ENCODE results near the gene RIMBP3C.
"Not testable (repeated sequence)": the region's sequence is repeated elsewhere in the genome, so short reads cannot be mapped to it uniquely, and the experiment has no call there.

Gene RIMBP3C

GRCh38 chr22:21568347-21569075, 17.2 kb upstream of the RIMBP3C start:
- peak overlapping the region; percentile 72 to 83 for H3K4me3 ChIP-seq (replicated peaks in 1 of 2; ENCODE audit: low read depth in 2 of 2, low read length in 2 of 2)
- TF ChIP-seq CTCF (IDR thresholded peaks at IDR 0.05; ENCODE audit: low read depth, low read length): no peak
- peak; percentile 38 to 48 for DNase-seq (ENCODE audit: low read depth in 2 of 2)

- DNase-seq (ENCODE audit: low read depth in 2 of 2): peak; percentile 82 to 85
- H3K4me3 ChIP-seq (replicated peaks in 1 of 2; ENCODE audit: low read depth in 2 of 2, low read length in 2 of 2): peak within 1 kb of the TSS; percentile 72 to 83
- no peak for TF ChIP-seq CTCF (IDR thresholded peaks at IDR 0.05; ENCODE audit: low read depth, low read length)
These were observed 16.4 kb upstream of the RIMBP3C start, which contains the start of gene UBE2L3 for GRCh38 chr22:21567456-21568346. Gene UBE2L3, plus strand, starts transcription at chr22:21567714. Its CDS starts 31 bp downstream, at chr22:21567745.

GRCh38 chr22:21564411-21564810, 13.2 kb upstream of the RIMBP3C start:
- DNase-seq (ENCODE audit: low read depth in 2 of 2): no peak
- H3K4me3 ChIP-seq (replicated peaks in 1 of 2; ENCODE audit: low read depth in 2 of 2, low read length in 2 of 2): no peak overlapping the region
- no peak for TF ChIP-seq CTCF (IDR thresholded peaks at IDR 0.05; ENCODE audit: low read depth, low read length)

- no peak for TF ChIP-seq CTCF (IDR thresholded peaks at IDR 0.05; ENCODE audit: low read depth, low read length)
- DNase-seq (ENCODE audit: low read depth in 2 of 2): no peak
- H3K4me3 ChIP-seq (replicated peaks in 1 of 2; ENCODE audit: low read depth in 2 of 2, low read length in 2 of 2): no peak overlapping the region
These were observed 12.7 kb upstream of the RIMBP3C start for GRCh38 chr22:21563912-21564311.

DNA sequence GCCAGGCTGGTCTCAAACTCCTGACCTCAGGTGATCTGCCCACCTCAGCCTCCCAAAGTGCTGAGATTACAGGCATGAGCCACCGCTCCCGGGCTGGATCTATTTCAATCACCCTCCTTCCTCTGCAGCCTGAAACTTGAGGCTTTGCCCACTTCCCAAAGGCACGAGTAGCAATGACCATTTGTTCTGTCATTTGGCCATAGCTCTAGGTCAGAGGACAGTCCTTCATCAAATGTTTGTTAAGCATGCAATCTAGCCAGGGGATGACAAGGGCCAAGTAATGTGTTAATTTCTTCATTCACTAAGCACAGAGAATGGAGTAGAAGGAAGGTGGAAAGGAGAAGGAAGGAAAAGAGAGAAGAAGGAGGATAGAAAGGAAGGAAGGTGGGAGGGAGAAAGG, 9.4 kb upstream of the RIMBP3C start:
- H3K4me3 ChIP-seq (replicated peaks in 1 of 2; ENCODE audit: low read depth in 2 of 2, low read length in 2 of 2); DNase-seq (ENCODE audit: low read depth in 2 of 2): not testable (repeated sequence)

GRCh38 chr22:21559345-21560125, 8.3 kb upstream of the RIMBP3C start:
- not testable (repeated sequence) for H3K4me3 ChIP-seq (replicated peaks in 1 of 2; ENCODE audit: low read depth in 2 of 2, low read length in 2 of 2); DNase-seq (ENCODE audit: low read depth in 2 of 2)

GRCh38 chr22:21550678-21551047, 598 bp downstream of the RIMBP3C start:
- not testable (repeated sequence) for H3K4me3 ChIP-seq (replicated peaks in 1 of 2; ENCODE audit: low read depth in 2 of 2, low read length in 2 of 2); DNase-seq (ENCODE audit: low read depth in 2 of 2)

DNA sequence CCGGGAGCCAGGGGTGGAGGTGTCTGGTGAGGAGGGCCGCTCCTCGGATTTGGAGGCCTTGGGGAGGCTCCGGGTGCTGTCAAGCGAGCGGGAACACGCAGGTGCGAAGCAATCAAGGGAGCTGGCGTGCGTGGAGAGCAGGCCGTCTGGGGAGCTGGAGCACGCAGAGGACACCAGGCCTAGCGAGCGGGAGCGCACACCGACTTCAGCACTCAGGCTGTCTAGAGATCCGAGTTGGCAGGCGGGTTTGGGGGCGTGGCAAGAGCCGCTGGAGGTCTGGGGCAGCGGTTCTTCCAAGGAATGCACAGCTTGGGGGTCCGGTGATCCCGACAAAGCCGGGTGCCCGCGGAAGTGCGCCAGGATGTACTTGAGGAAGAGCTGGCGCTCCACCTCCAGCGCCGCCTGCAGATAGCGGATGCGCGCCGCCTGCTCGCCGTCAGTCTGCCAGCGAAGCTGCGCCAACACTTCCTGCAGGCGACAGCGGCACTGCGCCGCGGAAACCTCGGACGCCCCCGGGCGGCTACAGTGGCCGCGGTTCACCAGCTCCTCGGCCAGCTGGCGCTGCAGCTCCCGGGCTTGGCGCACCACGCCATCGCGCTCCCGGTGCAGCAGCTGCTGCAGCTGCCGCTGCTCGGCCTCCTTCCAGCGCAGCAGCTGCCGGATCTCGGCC, 1.1 kb downstream of the RIMBP3C start:
- not testable (repeated sequence) for DNase-seq (ENCODE audit: low read depth in 2 of 2); H3K4me3 ChIP-seq (replicated peaks in 1 of 2; ENCODE audit: low read depth in 2 of 2, low read length in 2 of 2)

DNA sequence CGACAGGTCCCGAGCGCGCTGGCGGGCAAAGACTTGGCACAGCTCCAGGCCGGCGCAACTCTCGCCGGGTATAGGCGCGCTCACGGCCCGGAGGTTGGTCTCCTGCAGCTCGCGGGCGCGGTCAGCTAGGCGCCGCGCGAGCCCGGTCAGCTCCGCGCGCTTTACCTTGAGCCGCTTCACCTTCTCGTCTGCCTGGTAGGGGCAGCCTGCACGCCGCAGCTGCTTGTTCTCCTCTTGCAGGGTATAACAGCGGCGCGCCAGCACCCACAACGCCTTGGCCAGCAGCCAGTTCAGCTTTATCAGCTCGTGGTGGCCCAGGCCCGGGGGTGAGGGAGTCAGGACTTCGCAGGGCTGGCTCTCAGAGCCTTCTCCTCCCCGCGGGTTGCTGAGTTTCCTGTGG, 1.7 kb downstream of the RIMBP3C start:
- not testable (repeated sequence) for H3K4me3 ChIP-seq (replicated peaks in 1 of 2; ENCODE audit: low read depth in 2 of 2, low read length in 2 of 2); DNase-seq (ENCODE audit: low read depth in 2 of 2)

GRCh38 chr22:21544432-21545322, 6.6 kb downstream of the RIMBP3C start:
- not testable (repeated sequence) for DNase-seq (ENCODE audit: low read depth in 2 of 2); H3K4me3 ChIP-seq (replicated peaks in 1 of 2; ENCODE audit: low read depth in 2 of 2, low read length in 2 of 2)

DNA sequence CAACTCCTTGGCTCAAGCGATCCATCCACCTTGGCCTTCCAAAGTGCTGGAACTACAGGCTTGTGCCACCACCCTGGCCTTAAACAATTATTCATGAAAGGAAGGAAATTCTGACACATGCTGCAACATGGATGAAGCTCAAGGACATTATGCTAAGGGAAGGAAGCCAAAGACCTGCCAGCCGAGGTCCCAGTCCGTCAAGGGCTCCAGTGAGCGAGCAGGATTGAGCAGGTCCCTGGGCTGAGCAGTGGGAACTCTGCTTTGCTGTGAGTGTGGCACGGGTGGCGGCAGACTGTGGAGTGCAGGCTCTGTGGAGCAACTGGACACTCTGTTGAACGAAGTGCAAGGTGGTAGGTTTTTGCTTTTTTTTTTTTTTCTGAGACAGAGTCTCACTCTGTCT, 11.4 kb downstream of the RIMBP3C start:
- H3K4me3 ChIP-seq (replicated peaks in 1 of 2; ENCODE audit: low read depth in 2 of 2, low read length in 2 of 2); DNase-seq (ENCODE audit: low read depth in 2 of 2): not testable (repeated sequence)

All from cardiac fibroblast (primary cell).